Activated CD8-positive, alpha-beta memory T cell treated with anti-CD3 and anti-CD28 coated beads, Interleukin-2, amount 50 U/mL, for 24 hours (primary cell): Measurements from ENCODE around the gene TMEM219.

Experiments used
- DNase-seq: peaks from one replicate; pipeline ENCODE4 v3.0.0-alpha.2; 2020; ENCODE audit errors: extremely low read depth

TMEM219 gene

GRCh38 chr16:29995324-29995910 is 33.5 kb downstream of the TMEM219 start, which contains the start of gene HIRIP3:
Gene HIRIP3, minus strand, starts transcription at chr16:29995617. Its CDS starts 12 bp downstream, at chr16:29995605.
- DNase-seq = peak; percentile 74

GRCh38 chr16:29995911-29996765 is 34.3 kb downstream of the TMEM219 start, which contains the start of gene INO80E:
Gene INO80E, plus strand, starts transcription at chr16:29996241. Its CDS starts 70 bp downstream, at chr16:29996311.
- peak; percentile 98 for DNase-seq

GRCh38 chr16:29996766-29997250 is 34.9 kb downstream of the TMEM219 start:
- no peak for DNase-seq

DNA sequence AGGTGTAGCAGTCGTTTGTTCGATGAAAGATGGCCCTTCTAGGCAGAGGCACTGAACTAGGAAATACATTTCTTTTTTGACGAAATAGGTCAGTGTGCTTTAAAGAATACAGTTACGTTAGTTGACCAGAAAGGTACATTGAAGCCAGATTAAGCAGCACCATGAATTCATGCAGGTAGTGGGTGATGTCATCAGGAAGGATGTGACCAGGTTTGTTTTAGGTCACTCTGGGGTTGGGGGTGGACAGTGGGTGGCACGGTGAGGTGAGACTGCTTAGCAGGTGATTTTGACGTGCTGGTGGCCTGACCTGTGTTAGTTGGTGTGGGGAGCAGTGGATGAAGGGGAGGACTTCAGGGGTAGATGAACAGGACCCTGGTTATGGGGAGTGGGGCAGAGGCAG is 37.7 kb downstream of the TMEM219 start:
- no peak for DNase-seq

DNA sequence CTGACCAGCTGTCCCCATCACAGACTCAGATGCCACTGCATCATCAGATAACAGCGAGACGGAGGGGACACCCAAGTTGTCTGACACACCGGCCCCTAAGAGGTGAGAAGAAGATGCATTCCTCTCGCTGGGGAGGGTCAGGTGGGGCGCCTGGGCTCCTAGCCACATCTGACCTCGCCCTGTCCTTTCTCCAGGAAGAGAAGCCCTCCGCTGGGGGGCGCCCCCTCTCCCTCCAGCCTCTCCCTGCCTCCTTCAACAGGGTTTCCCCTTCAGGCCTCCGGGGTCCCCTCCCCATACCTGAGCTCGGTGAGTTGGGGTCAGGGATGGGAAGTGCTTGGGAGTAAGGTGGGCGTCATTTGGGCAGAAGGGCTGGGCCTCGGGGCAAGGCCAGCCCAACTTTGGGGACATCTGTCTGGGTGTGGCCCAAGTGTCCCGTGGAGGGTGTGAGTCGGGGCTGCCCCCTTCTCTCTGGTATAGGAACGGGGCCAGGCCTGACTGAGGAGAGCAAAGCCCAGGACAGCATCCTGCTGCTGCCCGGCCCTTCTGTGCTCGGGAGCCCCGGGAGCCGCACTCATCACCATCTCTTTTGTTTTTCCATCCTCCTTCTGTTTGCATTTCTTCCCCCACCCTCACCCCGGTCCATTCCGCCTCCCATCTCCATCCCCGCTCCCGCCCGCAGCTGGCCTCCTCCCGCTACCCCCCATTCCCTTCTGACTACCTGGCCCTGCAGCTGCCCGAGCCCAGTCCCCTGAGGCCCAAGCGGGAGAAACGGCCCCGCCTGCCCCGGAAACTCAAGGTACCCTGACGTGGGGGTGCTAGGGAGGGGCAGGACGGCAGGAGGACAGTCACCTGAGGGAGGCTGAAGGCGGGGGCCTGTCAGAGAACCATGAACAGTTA is 39.1 kb downstream of the TMEM219 start:
- no peak for DNase-seq

GRCh38 chr16:30002614-30003346 is 40.9 kb downstream of the TMEM219 start:
- DNase-seq = no peak

- DNase-seq = no peak
Observed at GRCh38 chr16:30003670-30004423, 42.0 kb downstream of the TMEM219 start.

GRCh38 chr16:30004424-30004776 is 42.5 kb downstream of the TMEM219 start:
- DNase-seq = no peak

GRCh38 chr16:30004811-30005242 is 42.9 kb downstream of the TMEM219 start:
- no peak for DNase-seq

DNA sequence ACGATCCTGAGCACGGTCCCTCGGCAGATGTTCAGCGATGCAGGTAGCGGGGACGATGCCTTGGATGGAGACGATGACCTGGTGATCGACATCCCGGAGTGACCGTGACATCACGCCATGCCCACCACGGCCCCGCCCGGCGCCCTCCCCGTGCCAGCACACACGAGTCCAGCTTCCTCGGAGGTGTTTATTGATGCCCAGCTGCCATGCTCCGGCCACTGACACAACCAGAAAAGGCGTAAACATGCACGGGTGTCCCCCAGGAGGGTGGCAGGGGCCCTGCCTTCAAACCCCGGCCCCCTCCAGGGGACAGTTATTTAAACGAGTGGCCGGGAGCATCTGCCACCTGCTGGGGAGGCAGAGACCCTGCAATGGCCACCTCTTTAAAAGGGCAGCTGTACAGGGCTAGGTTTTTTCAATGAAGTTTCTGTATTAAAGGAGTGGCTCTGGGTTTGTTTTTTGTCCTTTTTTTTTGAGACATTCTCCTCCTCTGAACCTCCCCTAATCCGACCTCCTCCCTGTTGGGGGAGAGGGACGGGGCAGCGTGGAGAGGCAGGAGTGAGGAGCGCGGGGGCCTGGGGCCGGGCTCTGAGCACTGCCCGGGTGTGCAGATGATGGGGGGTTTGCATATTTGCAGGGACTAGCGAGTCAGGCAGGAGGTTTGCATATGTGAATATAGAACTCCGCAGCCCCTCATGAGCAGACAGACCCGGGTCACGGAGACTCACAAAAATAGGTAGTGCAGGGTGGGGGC is 43.6 kb downstream of the TMEM219 start:
- no peak for DNase-seq

DNA sequence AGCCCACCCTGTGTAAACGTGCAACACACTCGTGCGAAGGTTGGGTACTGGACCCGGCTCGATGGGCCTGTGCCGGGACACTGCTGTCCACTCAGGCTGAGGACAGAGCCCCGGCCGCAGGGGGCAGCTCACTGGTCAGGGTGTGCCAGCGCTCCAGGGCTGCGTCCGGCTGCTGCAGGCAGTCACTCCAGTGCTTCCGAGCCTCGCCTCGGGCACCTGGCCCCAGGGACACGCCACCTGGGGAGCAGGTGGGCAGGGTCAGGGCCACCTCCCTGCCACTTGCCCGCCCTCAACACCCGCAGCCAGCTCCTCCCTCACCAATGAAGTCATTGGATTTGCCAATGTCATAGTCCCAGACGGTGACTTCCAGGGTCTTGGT is 44.2 kb downstream of the TMEM219 start:
- DNase-seq = no peak

DNA sequence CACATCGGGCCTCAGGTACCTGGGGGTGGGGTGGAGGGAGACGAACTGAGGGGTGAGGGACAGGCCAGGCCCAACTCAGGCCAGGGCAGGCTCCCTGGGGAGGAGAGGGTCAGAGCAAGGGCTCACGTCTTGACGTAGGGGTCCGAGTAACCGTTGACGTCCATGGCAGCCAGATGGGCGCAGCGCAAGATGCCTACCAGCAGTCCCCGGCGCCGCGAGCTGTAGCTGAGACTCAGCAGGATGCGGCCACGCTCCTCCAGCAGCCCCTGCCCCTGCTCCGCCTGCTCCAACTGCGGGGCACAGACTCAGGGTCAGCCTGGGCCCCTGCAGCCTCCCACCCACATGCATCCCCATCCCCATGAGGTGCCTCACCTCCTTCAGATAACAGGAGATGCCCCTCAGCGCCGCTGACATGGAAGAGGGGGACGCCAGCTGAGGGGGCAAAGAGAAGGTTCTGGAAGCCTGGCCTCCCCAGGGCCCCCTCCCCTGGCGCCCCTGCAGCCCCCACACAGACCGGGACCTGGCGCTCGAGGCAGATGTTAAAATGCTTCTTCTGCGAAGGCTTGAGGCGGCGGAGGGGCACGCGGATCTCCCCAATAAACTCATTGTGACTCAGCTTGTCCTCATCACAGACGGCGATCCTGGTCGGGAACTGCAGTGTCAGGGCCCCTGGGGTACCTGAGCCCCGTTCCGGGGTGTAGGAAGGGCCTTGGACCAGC is 44.9 kb downstream of the TMEM219 start:
- DNase-seq = no peak

DNA sequence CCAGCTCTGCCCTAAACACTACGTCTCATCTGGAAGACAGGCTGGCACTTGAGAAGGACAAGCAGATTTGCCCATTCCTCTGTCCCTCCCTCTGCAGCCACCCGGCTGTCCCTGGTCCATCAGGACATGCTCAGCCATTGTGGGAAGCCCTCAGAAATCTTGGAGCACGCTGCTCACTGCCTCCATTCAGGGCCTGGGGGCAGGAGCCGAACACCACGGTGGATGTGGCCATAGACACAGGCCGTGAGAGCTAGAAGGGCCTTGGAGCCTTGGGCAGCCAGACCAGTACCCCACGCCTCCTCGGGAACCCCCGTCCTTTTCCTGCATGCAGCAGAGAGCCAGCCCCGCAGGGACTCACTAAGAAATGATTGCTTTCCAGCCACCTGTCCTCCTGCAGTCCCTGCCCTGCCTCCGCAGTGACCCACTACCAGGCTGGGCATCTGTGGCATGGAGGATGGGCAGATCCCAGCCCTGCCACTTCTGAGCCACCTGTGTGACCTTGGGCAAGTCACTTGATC is 45.6 kb downstream of the TMEM219 start:
- no peak for DNase-seq

DNA sequence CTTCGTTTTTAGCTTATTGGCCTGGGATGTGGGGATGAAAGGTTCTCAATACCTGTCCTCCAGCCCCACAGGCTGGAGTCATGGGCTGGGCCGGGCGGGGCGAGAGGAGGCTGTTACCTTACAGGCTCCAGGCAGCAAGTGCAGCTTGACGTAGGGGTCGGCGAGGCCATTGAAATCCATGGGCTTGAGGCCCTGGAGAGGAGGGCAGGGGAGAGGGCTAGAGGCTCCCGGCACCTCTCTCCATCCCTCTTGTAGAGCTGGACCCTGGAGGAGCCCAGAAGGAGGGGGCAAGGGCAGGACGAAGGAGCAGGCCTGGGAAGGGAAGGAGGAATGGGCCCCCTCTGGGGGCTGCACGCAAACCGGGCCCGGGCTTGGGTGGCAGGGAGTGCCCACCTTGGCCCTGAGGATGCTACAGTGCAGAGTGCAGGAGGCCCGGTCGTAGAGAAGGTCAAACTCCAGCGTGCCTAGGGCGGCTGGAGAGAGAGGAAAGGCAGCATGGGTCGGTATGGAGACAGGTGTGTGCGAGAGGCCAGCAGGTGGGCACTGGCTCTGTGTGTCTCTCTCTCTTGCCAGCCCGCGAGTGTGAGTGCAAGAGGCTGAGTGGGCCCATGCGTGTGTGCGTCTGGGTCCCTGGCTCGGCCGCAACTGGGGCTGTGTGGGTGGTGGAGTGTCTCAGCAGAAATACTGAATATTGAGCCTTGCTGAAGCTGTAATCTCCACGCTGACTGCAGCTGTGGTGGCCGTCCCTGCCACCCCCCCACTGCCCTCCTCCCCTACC is 47.4 kb downstream of the TMEM219 start:
- no peak for DNase-seq

DNA sequence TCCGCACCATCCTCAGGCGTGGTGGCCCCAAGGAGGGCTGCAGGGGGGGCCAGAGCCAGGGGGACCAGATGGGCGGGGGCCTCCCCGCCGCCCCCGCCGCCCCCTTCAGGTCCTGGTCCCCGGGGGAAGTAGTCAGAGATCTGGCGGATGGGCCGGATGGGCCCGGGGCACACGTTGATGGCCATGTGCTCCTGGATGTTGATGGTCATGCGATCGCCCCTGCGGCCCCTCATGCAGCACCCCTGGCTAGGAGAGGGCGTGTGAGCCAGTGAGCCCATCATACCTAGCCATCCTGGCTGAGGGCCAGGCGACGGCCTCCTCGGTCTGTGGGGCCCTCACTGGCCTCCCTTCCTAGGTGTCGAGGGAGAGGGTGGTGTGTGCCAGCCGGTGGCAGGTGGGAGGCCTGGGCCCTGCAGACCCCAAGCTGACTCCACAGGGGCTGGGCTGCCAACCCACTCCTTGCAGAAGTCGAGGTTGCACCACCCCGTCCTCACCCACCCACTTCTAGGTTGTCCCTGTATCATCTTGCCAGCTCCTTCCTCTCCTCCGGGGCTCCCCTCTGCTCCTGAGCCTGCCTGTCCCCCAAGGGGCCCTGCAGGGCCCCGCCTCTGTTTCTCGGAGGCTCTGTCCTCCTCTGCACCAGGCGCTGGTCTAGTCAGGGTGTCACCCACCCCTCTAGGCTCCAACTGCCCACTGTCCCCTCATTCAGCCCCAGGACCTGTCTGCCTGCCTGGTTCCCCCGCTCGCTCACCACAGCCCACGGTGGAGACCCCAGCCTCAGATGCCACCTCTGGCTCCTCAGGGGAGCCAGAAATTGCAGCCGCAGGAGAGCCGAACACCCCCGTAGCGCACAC is 48.3 kb downstream of the TMEM219 start:
- no peak for DNase-seq

GRCh38 chr16:30010844-30011713 is 49.2 kb downstream of the TMEM219 start, which contains the start of gene DOC2A:
Gene DOC2A, minus strand, starts transcription at chr16:30011027. Its CDS starts 805 bp downstream, at chr16:30010222.
- DNase-seq = no peak
